HUES48 (cell line): ENCODE data around the gene PTCD2.

Experiments used
- H3K27ac ChIP-seq: one replicate; pipeline ENCODE4 v1.7.0; 2013; ENCODE audit warnings: low read depth, low read length, inconsistent platforms
- H3K27me3 ChIP-seq: 2 replicates; pipeline ENCODE4 v1.6.1; 2013; ENCODE audit warnings: mild to moderate bottlenecking, low read length; ENCODE audit not compliant: control insufficient read depth, insufficient read depth
- H3K36me3 ChIP-seq: 2 replicates; pipeline ENCODE4 v1.6.1; 2013; ENCODE audit warnings: low read length; ENCODE audit not compliant: control insufficient read depth, insufficient read depth
- H3K4me1 ChIP-seq: 2 replicates; pipeline ENCODE4 v1.6.1; 2013; ENCODE audit warnings: mild to moderate bottlenecking, low read length; ENCODE audit not compliant: control insufficient read depth, insufficient read depth
- H3K4me3 ChIP-seq: 2 replicates; pipeline ENCODE4 v1.5.1; 2013; ENCODE audit warnings: mild to moderate bottlenecking, low read depth, low read length
- H3K9ac ChIP-seq: 2 replicates; pipeline ENCODE4 v1.6.1; 2013; ENCODE audit warnings: mild to moderate bottlenecking, low read depth, low read length, moderate library complexity
- H3K9me3 ChIP-seq: 2 replicates; pipeline ENCODE4 v1.6.1; 2013; ENCODE audit warnings: low read length; ENCODE audit not compliant: control insufficient read depth, insufficient read depth

The PTCD2 gene

GRCh38 chr5:72347801-72348308, 27.7 kb downstream of the PTCD2 start:
- no peak overlapping the region for H3K9ac ChIP-seq
- H3K27ac ChIP-seq, result no peak overlapping the region
- H3K4me3 ChIP-seq, result no peak overlapping the region
- H3K4me1 ChIP-seq, result no peaks in the 10 kb centered on the region
- H3K36me3 ChIP-seq, result peaks cover 11% of the 10 kb centered on the region
- H3K9me3 ChIP-seq, result no peaks in the 10 kb centered on the region
- H3K27me3 ChIP-seq, result no peaks in the 10 kb centered on the region

- no peaks in the 10 kb centered on the region for H3K36me3 ChIP-seq
- no peaks in the 10 kb centered on the region for H3K4me1 ChIP-seq
- no peak overlapping the region for H3K27ac ChIP-seq
- H3K9ac ChIP-seq, result no peak overlapping the region
- H3K4me3 ChIP-seq, result no peak overlapping the region
- H3K9me3 ChIP-seq, result no peaks in the 10 kb centered on the region
- H3K27me3 ChIP-seq, result no peaks in the 10 kb centered on the region
Measured at GRCh38 chr5:72351376-72351775, 31.2 kb downstream of the PTCD2 start.

GRCh38 chr5:72352616-72353015, 32.4 kb downstream of the PTCD2 start:
- no peaks in the 10 kb centered on the region for H3K9me3 ChIP-seq
- no peak overlapping the region for H3K27ac ChIP-seq
- no peaks in the 10 kb centered on the region for H3K4me1 ChIP-seq
- no peaks in the 10 kb centered on the region for H3K27me3 ChIP-seq
- no peak overlapping the region for H3K9ac ChIP-seq
- no peak overlapping the region for H3K4me3 ChIP-seq
- H3K36me3 ChIP-seq, result no peaks in the 10 kb centered on the region

- Histone ChIP-seq H3K36me3 (0 out of 2 replicates have a peak, but pooled peaks cover under 1% of the 10 kb centered on the region), H3K27me3 (no peaks in the 10 kb centered on the region), H3K27ac (no peak overlapping the region), H3K4me1 (no peaks in the 10 kb centered on the region), H3K9ac (no peak overlapping the region), H3K9me3 (no peaks in the 10 kb centered on the region), H3K4me3 (no peak overlapping the region)
Measured at GRCh38 chr5:72353046-72353445, 32.9 kb downstream of the PTCD2 start.

- H3K27ac ChIP-seq, result no peak overlapping the region
Measured at GRCh38 chr5:72355706-72356299, 35.6 kb downstream of the PTCD2 start.

GRCh38 chr5:72356361-72356760, 36.2 kb downstream of the PTCD2 start:
- no peak overlapping the region for H3K4me3 ChIP-seq
- no peak overlapping the region for H3K27ac ChIP-seq
- H3K9ac ChIP-seq, result no peak overlapping the region
- no peaks in the 10 kb centered on the region for H3K9me3 ChIP-seq
- no peaks in the 10 kb centered on the region for H3K27me3 ChIP-seq
- H3K36me3 ChIP-seq, result peaks cover 29% of the 10 kb centered on the region
- H3K4me1 ChIP-seq, result no peaks in the 10 kb centered on the region

More at GRCh38 chr5:72355706-72356299, 35.6 kb downstream of the PTCD2 start:
- no peak overlapping the region for H3K4me3 ChIP-seq
- no peaks in the 10 kb centered on the region for H3K27me3 ChIP-seq
- H3K36me3 ChIP-seq, result peaks cover 23% of the 10 kb centered on the region
- H3K4me1 ChIP-seq, result no peaks in the 10 kb centered on the region
- no peak overlapping the region for H3K9ac ChIP-seq
- no peaks in the 10 kb centered on the region for H3K9me3 ChIP-seq

GRCh38 chr5:72358925-72359324, 38.8 kb downstream of the PTCD2 start:
- H3K36me3 ChIP-seq, result peaks cover 42% of the 10 kb centered on the region
- H3K27me3 ChIP-seq, result no peaks in the 10 kb centered on the region
- no peak overlapping the region for H3K9ac ChIP-seq
- no peak overlapping the region for H3K27ac ChIP-seq
- peaks cover 10% of the 10 kb centered on the region for H3K4me1 ChIP-seq
- no peaks in the 10 kb centered on the region for H3K9me3 ChIP-seq
- H3K4me3 ChIP-seq, result no peak overlapping the region

- no peak overlapping the region for H3K27ac ChIP-seq
- peaks cover 42% of the 10 kb centered on the region for H3K36me3 ChIP-seq
- peaks cover 10% of the 10 kb centered on the region for H3K4me1 ChIP-seq
- H3K4me3 ChIP-seq, result no peak overlapping the region
- H3K9me3 ChIP-seq, result no peaks in the 10 kb centered on the region
- H3K9ac ChIP-seq, result no peak overlapping the region
- no peaks in the 10 kb centered on the region for H3K27me3 ChIP-seq
Measured at GRCh38 chr5:72359886-72360285, 39.7 kb downstream of the PTCD2 start.

- peak overlapping the region; percentile 7; the same call in 1 of the 2 replicates for H3K4me3 ChIP-seq
- H3K4me1 ChIP-seq, result peaks cover 13% of the 10 kb centered on the region
- H3K9me3 ChIP-seq, result no peaks in the 10 kb centered on the region
- H3K36me3 ChIP-seq, result peaks cover 39% of the 10 kb centered on the region
- H3K27ac ChIP-seq, result peak overlapping the region; percentile 71
- H3K27me3 ChIP-seq, result no peaks in the 10 kb centered on the region
- peak overlapping the region; percentile 1; the same call in 1 of the 2 replicates for H3K9ac ChIP-seq
Measured at GRCh38 chr5:72363166-72363802, 43.1 kb downstream of the PTCD2 start.

- Histone ChIP-seq H3K9me3 (no peaks in the 10 kb centered on the region), H3K36me3 (peaks cover 31% of the 10 kb centered on the region), H3K27ac (no peak overlapping the region), H3K27me3 (no peaks in the 10 kb centered on the region), H3K9ac (no peak overlapping the region), H3K4me1 (peaks cover 14% of the 10 kb centered on the region), H3K4me3 (no peak overlapping the region)
Measured at GRCh38 chr5:72364171-72364570, 44.0 kb downstream of the PTCD2 start.

GRCh38 chr5:72364951-72365350, 44.8 kb downstream of the PTCD2 start:
- Histone ChIP-seq H3K27ac (no peak overlapping the region), H3K36me3 (peaks cover 23% of the 10 kb centered on the region), H3K4me3 (no peak overlapping the region), H3K4me1 (peaks cover 22% of the 10 kb centered on the region), H3K9ac (no peak overlapping the region), H3K27me3 (no peaks in the 10 kb centered on the region), H3K9me3 (no peaks in the 10 kb centered on the region)
